WERI-Rb-1 (cell line): ENCODE measurements around the gene ANAPC1.

ENCODE experiments used
- DNase-seq: peaks from one replicate; pipeline ENCODE4 v3.0.0-alpha.2; 2020
- H3K27ac ChIP-seq: fragments of 250-450 bp; sonication (Bioruptor Pico); 2 replicates; pipeline ENCODE4 v1.5.1; 2020; ENCODE audit warnings: mild to moderate bottlenecking, moderate library complexity
- H3K27me3 ChIP-seq: fragments of 250-450 bp; sonication (Bioruptor Pico); 2 replicates; pipeline ENCODE4 v1.5.1; 2021; ENCODE audit warnings: mild to moderate bottlenecking, low read depth, moderate library complexity; ENCODE audit not compliant: insufficient read depth, severe bottlenecking
- H3K36me3 ChIP-seq: fragments of 250-450 bp; sonication (Bioruptor Pico); 2 replicates; pipeline ENCODE4 v1.5.1; 2020; ENCODE audit warnings: mild to moderate bottlenecking, moderate library complexity
- H3K4me3 ChIP-seq: 2 replicates; pipeline ENCODE4 v1.5.1; 2011; ENCODE audit warnings: low read depth, mild to moderate bottlenecking, control low read depth, low read length
- H3K9me3 ChIP-seq: fragments of 250-450 bp; sonication (Bioruptor Pico); 2 replicates; pipeline ENCODE4 v1.5.1; 2021; ENCODE audit warnings: mild to moderate bottlenecking, moderate library complexity; ENCODE audit not compliant: severe bottlenecking
- CTCF ChIP-seq: IDR thresholded peaks from 2 replicates; pipeline ENCODE4 v1.5.1; 2011; ENCODE audit warnings: low read depth, mild to moderate bottlenecking, control low read depth, inconsistent platforms, low read length

ANAPC1 gene

GRCh38 chr2:111900859-111901258 lies 16.9 kb upstream of the ANAPC1 start:
- TF ChIP-seq CTCF, result peak; percentile 62
- no peak overlapping the region for H3K4me3 ChIP-seq
- DNase-seq, result peak; percentile 47
- no peaks in the 10 kb centered on the region for H3K9me3 ChIP-seq
- peaks cover 16% of the 10 kb centered on the region for H3K27me3 ChIP-seq
- no peak overlapping the region for H3K27ac ChIP-seq
- no peaks in the 10 kb centered on the region for H3K36me3 ChIP-seq

GRCh38 chr2:111898703-111899514 lies 14.9 kb upstream of the ANAPC1 start:
- Histone ChIP-seq H3K27ac (peak overlapping the region; percentile 45; the same call in 1 of the 2 replicates), H3K36me3 (no peaks in the 10 kb centered on the region), H3K27me3 (peaks cover 16% of the 10 kb centered on the region), H3K4me3 (peak overlapping the region; percentile 85), H3K9me3 (no peaks in the 10 kb centered on the region)
- TF ChIP-seq CTCF, result no peak
- DNase-seq, result no peak

GRCh38 chr2:111897924-111898702 lies 14.1 kb upstream of the ANAPC1 start, which contains the start of gene MERTK:
TSS of gene MERTK (plus strand) at chr2:111898607. CDS start at chr2:111898736, 129 bp downstream.
- H3K27ac ChIP-seq, result peak within 1 kb of the TSS; percentile 71

GRCh38 chr2:111897630-111897923 lies 13.6 kb upstream of the ANAPC1 start:
- Histone ChIP-seq H3K4me3 (peak overlapping the region; percentile 51), H3K27me3 (peaks cover 16% of the 10 kb centered on the region), H3K9me3 (no peaks in the 10 kb centered on the region), H3K36me3 (no peaks in the 10 kb centered on the region), H3K27ac (peak overlapping the region; percentile 71; the same call in 1 of the 2 replicates)
- DNase-seq, result no peak
- TF ChIP-seq CTCF, result no peak

More at GRCh38 chr2:111897924-111898702, 14.1 kb upstream of the ANAPC1 start, which contains the start of gene MERTK:
- Histone ChIP-seq H3K36me3 (no peaks in the 10 kb centered on the region), H3K4me3 (peak within 1 kb of the TSS; percentile 85), H3K9me3 (no peaks in the 10 kb centered on the region), H3K27me3 (peaks cover 16% of the 10 kb centered on the region)
- TF ChIP-seq CTCF, result peak; percentile 66
- peak; percentile 94 for DNase-seq

- H3K27me3 ChIP-seq, result peaks cover 16% of the 10 kb centered on the region
- H3K4me3 ChIP-seq, result no peak overlapping the region
- no peaks in the 10 kb centered on the region for H3K36me3 ChIP-seq
- H3K27ac ChIP-seq, result no peak overlapping the region
- DNase-seq, result no peak
- H3K9me3 ChIP-seq, result no peaks in the 10 kb centered on the region
- TF ChIP-seq CTCF, result no peak
Observed at GRCh38 chr2:111896576-111896975, 12.6 kb upstream of the ANAPC1 start.
